ENCODE data around the gene PJA2. TPM values are rescaled to one million over a fixed set of nuclear protein-coding genes. Genes with fewer than 3 reads are reported as not detected.

PJA2 gene
- total RNA-seq, 5 donors from 2014 or later (not counting 1 experiment from before 2014, with no cell fraction given) = 61.7 to 68.4 (median 63.6) TPM

- ATAC-seq (replicated peaks in 1 of 4) = no peak
- no peaks in the 10 kb centered on the region for H3K27me3 ChIP-seq (replicated peaks in 1 of 2; ENCODE audit: control insufficient read depth in 2 of 2, extremely low read depth in 1 of 2, insufficient read depth in 2 of 2, low read length in 1 of 2)
- WGBS (ENCODE audit: insufficient coverage) = 79% methylated on average over 3 of the region's 4 CpGs
- CTCF ChIA-PET = interaction anchor here in 1 of 2 donors (0.6 kb wide), 1 partner anchor 664 kb away, joined by 3 read pairs; no protein-coding TSS in a partner anchor
- H3K4me3 ChIP-seq (ENCODE audit: control insufficient read depth in 1 of 2, extremely low read depth in 1 of 2, low read length in 1 of 2) = no peak overlapping the region
- DNase-seq = no peak
- H3K4me3 Mint-ChIP-seq = no peak overlapping the region
- H3K27ac ChIP-seq (ENCODE audit: low read length) = no peak overlapping the region
- peaks cover 3% of the 10 kb centered on the region for H3K36me3 Mint-ChIP-seq
- no peaks in the 10 kb centered on the region for H3K4me1 Mint-ChIP-seq
- no peaks in the 10 kb centered on the region for H3K9me3 ChIP-seq
- no peaks in the 10 kb centered on the region for H3K4me1 ChIP-seq (ENCODE audit: control insufficient read depth in 1 of 2, extremely low read depth in 1 of 2, insufficient read depth in 2 of 2, low read length in 2 of 2)
- POLR2A ChIA-PET = interaction anchor here in 1 of 2 donors (0.6 kb wide), 1 partner anchor 10 kb away, joined by 5 read pairs; no protein-coding TSS in a partner anchor
- H3K27me3 Mint-ChIP-seq = no peaks in the 10 kb centered on the region
- no peak overlapping the region for H3K27ac Mint-ChIP-seq
- H3K9me3 Mint-ChIP-seq = no peaks in the 10 kb centered on the region
- H3K36me3 ChIP-seq (ENCODE audit: control insufficient read depth in 2 of 2, extremely low read depth in 1 of 2, insufficient read depth in 1 of 2, low read length in 1 of 2) = no peaks in the 10 kb centered on the region
Observed at GRCh38 chr5:109307456-109307855, 102.3 kb downstream of the PJA2 start.

GRCh38 chr5:109305352-109305751 is 104.4 kb downstream of the PJA2 start:
- H3K27me3 ChIP-seq (replicated peaks in 1 of 2; ENCODE audit: control insufficient read depth in 2 of 2, extremely low read depth in 1 of 2, insufficient read depth in 2 of 2, low read length in 1 of 2) = no peaks in the 10 kb centered on the region
- no peak overlapping the region for H3K4me3 ChIP-seq (ENCODE audit: control insufficient read depth in 1 of 2, extremely low read depth in 1 of 2, low read length in 1 of 2)
- H3K27me3 Mint-ChIP-seq = no peaks in the 10 kb centered on the region
- no CpG with 5 or more reads among the region's 2 CpGs for WGBS (ENCODE audit: insufficient coverage)
- no peaks in the 10 kb centered on the region for H3K36me3 ChIP-seq (ENCODE audit: control insufficient read depth in 2 of 2, extremely low read depth in 1 of 2, insufficient read depth in 1 of 2, low read length in 1 of 2)
- no peaks in the 10 kb centered on the region for H3K4me1 Mint-ChIP-seq
- no peak overlapping the region for H3K4me3 Mint-ChIP-seq
- no peak overlapping the region for H3K27ac Mint-ChIP-seq
- H3K27ac ChIP-seq (ENCODE audit: low read length) = no peak overlapping the region
- ChIA-PET CTCF (no interaction called here), POLR2A (no interaction called here)
- no peak for ATAC-seq (replicated peaks in 1 of 4)
- H3K4me1 ChIP-seq (ENCODE audit: control insufficient read depth in 1 of 2, extremely low read depth in 1 of 2, insufficient read depth in 2 of 2, low read length in 2 of 2) = no peaks in the 10 kb centered on the region
- H3K36me3 Mint-ChIP-seq = no peaks in the 10 kb centered on the region
- H3K9me3 ChIP-seq = no peaks in the 10 kb centered on the region
- H3K9me3 Mint-ChIP-seq = no peaks in the 10 kb centered on the region
- no peak for DNase-seq

GRCh38 chr5:109304309-109304708 is 105.5 kb downstream of the PJA2 start:
- Mint-ChIP-seq H3K27me3 (no peaks in the 10 kb centered on the region), H3K27ac (no peak overlapping the region), H3K9me3 (no peaks in the 10 kb centered on the region), H3K4me1 (no peaks in the 10 kb centered on the region), H3K36me3 (no peaks in the 10 kb centered on the region), H3K4me3 (no peak overlapping the region)
- Histone ChIP-seq H3K4me3 (ENCODE audit: control insufficient read depth in 1 of 2, extremely low read depth in 1 of 2, low read length in 1 of 2) (no peak overlapping the region), H3K27ac (ENCODE audit: low read length) (no peak overlapping the region), H3K27me3 (replicated peaks in 1 of 2; ENCODE audit: control insufficient read depth in 2 of 2, extremely low read depth in 1 of 2, insufficient read depth in 2 of 2, low read length in 1 of 2) (no peaks in the 10 kb centered on the region), H3K9me3 (no peaks in the 10 kb centered on the region), H3K36me3 (ENCODE audit: control insufficient read depth in 2 of 2, extremely low read depth in 1 of 2, insufficient read depth in 1 of 2, low read length in 1 of 2) (no peaks in the 10 kb centered on the region), H3K4me1 (ENCODE audit: control insufficient read depth in 1 of 2, extremely low read depth in 1 of 2, insufficient read depth in 2 of 2, low read length in 2 of 2) (no peaks in the 10 kb centered on the region)
- POLR2A ChIA-PET = interaction anchor here in 1 of 2 donors (0.6 kb wide), 1 partner anchor 604 kb away, joined by 4 read pairs; no protein-coding TSS in a partner anchor
- CTCF ChIA-PET = no interaction called here
- no peak for ATAC-seq (replicated peaks in 1 of 4)
- no peak for DNase-seq

- POLR2A ChIA-PET = no interaction called here
- no peak for ATAC-seq (replicated peaks in 1 of 4)
- CTCF ChIA-PET = no interaction called here
- H3K4me3 ChIP-seq (ENCODE audit: control insufficient read depth in 1 of 2, extremely low read depth in 1 of 2, low read length in 1 of 2) = no peak overlapping the region
- Mint-ChIP-seq H3K27ac (no peak overlapping the region), H3K4me1 (no peaks in the 10 kb centered on the region), H3K4me3 (no peak overlapping the region), H3K9me3 (no peaks in the 10 kb centered on the region), H3K27me3 (no peaks in the 10 kb centered on the region), H3K36me3 (no peaks in the 10 kb centered on the region)
- H3K4me1 ChIP-seq (ENCODE audit: control insufficient read depth in 1 of 2, extremely low read depth in 1 of 2, insufficient read depth in 2 of 2, low read length in 2 of 2) = no peaks in the 10 kb centered on the region
- WGBS (ENCODE audit: insufficient coverage) = no CpG with 5 or more reads among the region's 2 CpGs
- no peaks in the 10 kb centered on the region for H3K27me3 ChIP-seq (replicated peaks in 1 of 2; ENCODE audit: control insufficient read depth in 2 of 2, extremely low read depth in 1 of 2, insufficient read depth in 2 of 2, low read length in 1 of 2)
- H3K27ac ChIP-seq (ENCODE audit: low read length) = no peak overlapping the region
- H3K9me3 ChIP-seq = no peaks in the 10 kb centered on the region
- no peaks in the 10 kb centered on the region for H3K36me3 ChIP-seq (ENCODE audit: control insufficient read depth in 2 of 2, extremely low read depth in 1 of 2, insufficient read depth in 1 of 2, low read length in 1 of 2)
- DNase-seq = no peak
Observed at GRCh38 chr5:109300367-109300766, 109.4 kb downstream of the PJA2 start.

- no peaks in the 10 kb centered on the region for H3K27me3 Mint-ChIP-seq
- DNase-seq (no peak), ATAC-seq (replicated peaks in 1 of 4) (no peak)
- H3K4me3 ChIP-seq (ENCODE audit: control insufficient read depth in 1 of 2, extremely low read depth in 1 of 2, low read length in 1 of 2) = no peak overlapping the region
- H3K36me3 ChIP-seq (ENCODE audit: control insufficient read depth in 2 of 2, extremely low read depth in 1 of 2, insufficient read depth in 1 of 2, low read length in 1 of 2) = no peaks in the 10 kb centered on the region
- no peaks in the 10 kb centered on the region for H3K27me3 ChIP-seq (replicated peaks in 1 of 2; ENCODE audit: control insufficient read depth in 2 of 2, extremely low read depth in 1 of 2, insufficient read depth in 2 of 2, low read length in 1 of 2)
- no peaks in the 10 kb centered on the region for H3K4me1 Mint-ChIP-seq
- ChIA-PET POLR2A (no interaction called here), CTCF (no interaction called here)
- H3K4me3 Mint-ChIP-seq = no peak overlapping the region
- no peak overlapping the region for H3K27ac Mint-ChIP-seq
- H3K27ac ChIP-seq (ENCODE audit: low read length) = no peak overlapping the region
- H3K9me3 ChIP-seq = no peaks in the 10 kb centered on the region
- peaks cover 8% of the 10 kb centered on the region for H3K36me3 Mint-ChIP-seq
- peaks cover 0 to 8% (median 0%) of the 10 kb centered on the region in 3 donors for H3K9me3 Mint-ChIP-seq
- no peaks in the 10 kb centered on the region for H3K4me1 ChIP-seq (ENCODE audit: control insufficient read depth in 1 of 2, extremely low read depth in 1 of 2, insufficient read depth in 2 of 2, low read length in 2 of 2)
- 76% methylated on average over 6 of the region's 6 CpGs for WGBS (ENCODE audit: insufficient coverage)
Observed at GRCh38 chr5:109299557-109299956, 110.2 kb downstream of the PJA2 start.

GRCh38 chr5:109298794-109299193 is 111.0 kb downstream of the PJA2 start:
- Mint-ChIP-seq H3K27ac (no peak overlapping the region), H3K36me3 (peaks cover 13% of the 10 kb centered on the region)
- WGBS (ENCODE audit: insufficient coverage) = no CpG with 5 or more reads among the region's 4 CpGs

GRCh38 chr5:109297900-109298299 is 111.9 kb downstream of the PJA2 start:
- Mint-ChIP-seq H3K27me3 (no peaks in the 10 kb centered on the region), H3K4me3 (no peak overlapping the region), H3K27ac (no peak overlapping the region), H3K4me1 (no peaks in the 10 kb centered on the region), H3K36me3 (peaks cover 22% of the 10 kb centered on the region), H3K9me3 (peaks cover 0 to 16% (median 5%) of the 10 kb centered on the region in 3 donors)
- H3K27ac ChIP-seq (ENCODE audit: low read length) = no peak overlapping the region
- H3K9me3 ChIP-seq = no peaks in the 10 kb centered on the region
- no peaks in the 10 kb centered on the region for H3K27me3 ChIP-seq (replicated peaks in 1 of 2; ENCODE audit: control insufficient read depth in 2 of 2, extremely low read depth in 1 of 2, insufficient read depth in 2 of 2, low read length in 1 of 2)
- ATAC-seq (replicated peaks in 1 of 4) (no peak), DNase-seq (no peak)
- ChIA-PET CTCF (no interaction called here), POLR2A (no interaction called here)
- no peaks in the 10 kb centered on the region for H3K36me3 ChIP-seq (ENCODE audit: control insufficient read depth in 2 of 2, extremely low read depth in 1 of 2, insufficient read depth in 1 of 2, low read length in 1 of 2)
- H3K4me1 ChIP-seq (ENCODE audit: control insufficient read depth in 1 of 2, extremely low read depth in 1 of 2, insufficient read depth in 2 of 2, low read length in 2 of 2) = no peaks in the 10 kb centered on the region
- 86% methylated on average over 7 of the region's 9 CpGs for WGBS (ENCODE audit: insufficient coverage)
- no peak overlapping the region for H3K4me3 ChIP-seq (ENCODE audit: control insufficient read depth in 1 of 2, extremely low read depth in 1 of 2, low read length in 1 of 2)

More at GRCh38 chr5:109298794-109299193, 111.0 kb downstream of the PJA2 start:
- Mint-ChIP-seq H3K4me3 (no peak overlapping the region), H3K27me3 (no peaks in the 10 kb centered on the region), H3K4me1 (no peaks in the 10 kb centered on the region), H3K9me3 (peaks cover 0 to 8% (median 0%) of the 10 kb centered on the region in 3 donors)
- DNase-seq = no peak
- no peak for ATAC-seq (replicated peaks in 1 of 4)
- H3K27me3 ChIP-seq (replicated peaks in 1 of 2; ENCODE audit: control insufficient read depth in 2 of 2, extremely low read depth in 1 of 2, insufficient read depth in 2 of 2, low read length in 1 of 2) = no peaks in the 10 kb centered on the region
- H3K9me3 ChIP-seq = no peaks in the 10 kb centered on the region
- no peaks in the 10 kb centered on the region for H3K4me1 ChIP-seq (ENCODE audit: control insufficient read depth in 1 of 2, extremely low read depth in 1 of 2, insufficient read depth in 2 of 2, low read length in 2 of 2)
- ChIA-PET CTCF (no interaction called here), POLR2A (no interaction called here)
- H3K4me3 ChIP-seq (ENCODE audit: control insufficient read depth in 1 of 2, extremely low read depth in 1 of 2, low read length in 1 of 2) = no peak overlapping the region
- H3K27ac ChIP-seq (ENCODE audit: low read length) = no peak overlapping the region
- H3K36me3 ChIP-seq (ENCODE audit: control insufficient read depth in 2 of 2, extremely low read depth in 1 of 2, insufficient read depth in 1 of 2, low read length in 1 of 2) = no peaks in the 10 kb centered on the region
